ENCODE measurements around the gene RPS6KA2. TPM values are rescaled to one million over a fixed set of nuclear protein-coding genes. Genes with fewer than 3 reads are reported as not detected.
A peak's percentile ranks its signal among the peaks of the same experiment; 100 is the strongest.

RPS6KA2 gene
- total and polyA plus RNA-seq, 3 donors from 2014 or later, result 18.4 to 21.7 (median 19.8) TPM

- Histone ChIP-seq H3K9me3 (no peaks in the 10 kb centered on the region), H3K27ac (no peak overlapping the region), H3K27me3 (no peaks in the 10 kb centered on the region), H3K4me1 (peaks cover 4% of the 10 kb centered on the region), H3K36me3 (ENCODE audit: low read depth, missing control alignments) (no peaks in the 10 kb centered on the region), H3K4me3 (no peak overlapping the region)
- intact Hi-C loops (cut with DNase I; ENCODE audit: low total_unique reads), result no loop called here
- no peak for TF ChIP-seq POLR2A (IDR thresholded peaks at IDR 0.05)
- TF ChIP-seq, protein P1, sequence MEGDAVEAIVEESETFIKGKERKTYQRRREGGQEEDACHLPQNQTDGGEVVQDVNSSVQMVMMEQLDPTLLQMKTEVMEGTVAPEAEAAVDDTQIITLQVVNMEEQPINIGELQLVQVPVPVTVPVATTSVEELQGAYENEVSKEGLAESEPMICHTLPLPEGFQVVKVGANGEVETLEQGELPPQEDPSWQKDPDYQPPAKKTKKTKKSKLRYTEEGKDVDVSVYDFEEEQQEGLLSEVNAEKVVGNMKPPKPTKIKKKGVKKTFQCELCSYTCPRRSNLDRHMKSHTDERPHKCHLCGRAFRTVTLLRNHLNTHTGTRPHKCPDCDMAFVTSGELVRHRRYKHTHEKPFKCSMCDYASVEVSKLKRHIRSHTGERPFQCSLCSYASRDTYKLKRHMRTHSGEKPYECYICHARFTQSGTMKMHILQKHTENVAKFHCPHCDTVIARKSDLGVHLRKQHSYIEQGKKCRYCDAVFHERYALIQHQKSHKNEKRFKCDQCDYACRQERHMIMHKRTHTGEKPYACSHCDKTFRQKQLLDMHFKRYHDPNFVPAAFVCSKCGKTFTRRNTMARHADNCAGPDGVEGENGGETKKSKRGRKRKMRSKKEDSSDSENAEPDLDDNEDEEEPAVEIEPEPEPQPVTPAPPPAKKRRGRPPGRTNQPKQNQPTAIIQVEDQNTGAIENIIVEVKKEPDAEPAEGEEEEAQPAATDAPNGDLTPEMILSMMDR (IDR thresholded peaks at IDR 0.05), result no peak
- WGBS, 2 donors, result 92% methylated on average over 9 of the region's 9 CpGs
- DNase-seq, result no peak
Measured at GRCh38 chr6:166563805-166564204, 63.2 kb downstream of the RPS6KA2 start.

DNA sequence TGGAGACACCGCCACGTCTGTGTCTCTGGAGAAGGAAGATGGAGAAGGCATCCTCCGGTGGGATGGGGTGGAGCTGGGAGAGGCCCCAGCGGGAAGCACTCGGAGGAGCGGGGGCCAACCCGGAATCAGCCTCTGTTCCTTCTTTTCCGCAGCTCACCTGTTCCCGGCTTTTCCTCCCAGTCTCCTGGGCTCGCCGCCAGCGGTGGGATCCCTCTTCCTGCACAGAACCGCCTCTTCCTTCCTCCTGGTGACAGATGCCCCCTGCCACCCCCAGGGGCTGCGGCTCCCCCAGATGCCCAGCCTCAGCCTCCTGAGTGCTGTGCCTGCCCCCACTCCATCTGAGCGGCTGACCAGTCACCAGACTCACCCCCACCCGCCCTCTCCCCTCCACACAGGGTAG is 63.9 kb downstream of the RPS6KA2 start:
- no peak for DNase-seq
- no peaks in the 10 kb centered on the region for H3K36me3 ChIP-seq (ENCODE audit: low read depth, missing control alignments)

DNA sequence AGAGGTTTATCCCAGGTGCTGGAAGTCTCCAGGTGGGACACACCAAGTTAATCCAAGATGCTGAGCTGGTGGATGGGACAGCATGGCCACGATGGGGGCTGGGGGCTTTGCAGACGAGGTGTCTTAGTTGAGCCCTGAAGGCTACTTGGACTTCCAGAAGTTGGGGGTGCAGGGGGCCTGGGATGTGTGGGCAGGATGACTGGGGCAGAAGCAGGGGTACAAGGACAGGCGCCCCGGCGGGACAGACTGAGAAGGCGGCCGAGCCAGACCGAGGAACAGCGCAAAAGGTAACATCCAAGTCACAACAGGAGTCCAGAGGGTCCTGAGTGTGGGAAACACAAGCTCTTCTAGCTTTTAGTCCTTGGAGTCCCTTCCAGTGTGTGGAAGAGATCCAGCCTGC is 64.3 kb downstream of the RPS6KA2 start:
- Histone ChIP-seq H3K27ac (no peak overlapping the region), H3K4me3 (no peak overlapping the region), H3K4me1 (peaks cover 4% of the 10 kb centered on the region), H3K27me3 (no peaks in the 10 kb centered on the region), H3K36me3 (ENCODE audit: low read depth, missing control alignments) (no peaks in the 10 kb centered on the region), H3K9me3 (no peaks in the 10 kb centered on the region)
- TF ChIP-seq, protein P1 (IDR thresholded peaks at IDR 0.05), result no peak
- TF ChIP-seq POLR2A (IDR thresholded peaks at IDR 0.05), result no peak
- 94 to 99% methylated on average over 9 of the region's 9 CpGs for whole genome bisulfite sequencing, 2 donors
- no peak for DNase-seq
- intact Hi-C loops (cut with DNase I; ENCODE audit: low total_unique reads), result no loop called here

More for the DNA sequence above, 63.9 kb downstream of the RPS6KA2 start:
- no peaks in the 10 kb centered on the region for H3K27me3 ChIP-seq
- TF ChIP-seq POLR2A (IDR thresholded peaks at IDR 0.05), result no peak
- TF ChIP-seq, protein P1 (IDR thresholded peaks at IDR 0.05), result no peak
- H3K4me3 ChIP-seq, result no peak overlapping the region
- intact Hi-C loops (cut with DNase I; ENCODE audit: low total_unique reads), result no loop called here
- WGBS, 2 donors, result 79 to 92% methylated on average over 12 to 16 of the region's 16 CpGs
- no peaks in the 10 kb centered on the region for H3K9me3 ChIP-seq
- no peak overlapping the region for H3K27ac ChIP-seq
- H3K4me1 ChIP-seq, result peaks cover 4% of the 10 kb centered on the region

DNA sequence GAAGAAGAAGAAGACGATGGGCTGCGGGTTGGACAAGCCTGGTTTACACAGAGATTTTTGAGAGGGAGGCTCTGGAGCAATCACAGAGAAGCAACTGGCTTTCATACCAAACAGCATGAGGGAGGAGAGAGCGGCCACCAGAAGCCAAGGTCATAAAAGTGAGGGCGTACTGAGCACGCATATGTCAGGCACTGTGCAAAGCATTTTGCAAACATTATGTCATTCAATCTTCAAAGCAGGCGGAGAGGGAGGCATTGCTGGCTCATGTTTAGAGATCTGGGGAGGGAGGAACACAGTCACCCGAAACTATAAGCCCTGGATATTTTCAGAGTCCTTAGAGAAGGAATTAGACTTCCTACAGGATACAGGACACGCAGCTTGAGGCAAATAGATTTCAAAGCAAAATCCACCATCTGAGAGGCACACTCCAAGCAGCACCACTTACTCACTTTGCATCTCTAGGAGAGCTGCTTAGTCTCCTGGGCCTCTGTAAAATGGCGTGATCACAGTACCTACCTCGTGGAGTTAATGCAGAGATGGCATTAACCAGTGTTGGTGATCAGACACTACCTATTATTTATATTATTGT is 65.2 kb downstream of the RPS6KA2 start:
- H3K4me1 ChIP-seq, result peaks cover 4% of the 10 kb centered on the region
- no peak overlapping the region for H3K27ac ChIP-seq
- H3K4me3 ChIP-seq, result no peak overlapping the region
- 66 to 78% methylated on average over 10 of the region's 10 CpGs for WGBS, 2 donors
- intact Hi-C loops (cut with DNase I; ENCODE audit: low total_unique reads), result no loop called here
- H3K36me3 ChIP-seq (ENCODE audit: low read depth, missing control alignments), result no peaks in the 10 kb centered on the region
- H3K9me3 ChIP-seq, result no peaks in the 10 kb centered on the region
- no peaks in the 10 kb centered on the region for H3K27me3 ChIP-seq
- peak; percentile 34 for DNase-seq
- TF ChIP-seq, protein P1 (IDR thresholded peaks at IDR 0.05), result no peak
- no peak for TF ChIP-seq POLR2A (IDR thresholded peaks at IDR 0.05)

DNA sequence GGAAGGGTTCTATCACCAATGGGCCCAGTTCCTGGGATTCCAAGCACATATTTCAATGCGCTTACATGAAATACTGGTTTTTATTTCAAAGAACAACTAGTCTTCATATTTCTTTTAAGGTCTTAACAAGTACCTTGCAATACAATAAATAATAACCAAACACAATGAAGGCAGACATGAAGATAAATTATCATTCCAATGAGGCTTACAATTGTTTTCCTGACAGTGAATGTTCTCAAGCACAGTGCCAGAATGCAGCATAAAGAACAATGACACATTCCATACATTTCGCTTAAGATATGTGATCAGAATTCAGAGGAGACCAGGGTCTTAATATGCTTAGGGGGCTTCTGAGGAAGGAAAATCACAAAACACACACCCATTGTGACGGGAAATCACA is 66.8 kb downstream of the RPS6KA2 start:
- H3K36me3 ChIP-seq (ENCODE audit: low read depth, missing control alignments), result no peaks in the 10 kb centered on the region
- WGBS, 2 donors, result 97 to 98% methylated on average over 3 of the region's 3 CpGs
- intact Hi-C loops (cut with DNase I; ENCODE audit: low total_unique reads), result no loop called here
- DNase-seq, result no peak
- no peak overlapping the region for H3K27ac ChIP-seq
- H3K9me3 ChIP-seq, result no peaks in the 10 kb centered on the region
- no peak overlapping the region for H3K4me3 ChIP-seq
- no peak for TF ChIP-seq POLR2A (IDR thresholded peaks at IDR 0.05)
- TF ChIP-seq, protein P1 (IDR thresholded peaks at IDR 0.05), result no peak
- H3K4me1 ChIP-seq, result peaks cover 4% of the 10 kb centered on the region
- H3K27me3 ChIP-seq, result no peaks in the 10 kb centered on the region

Measured in testis (tissue), 3 donors.